Measurements from ENCODE around the gene ZNF740.
"Not testable (repeated sequence)": the region's sequence is repeated elsewhere in the genome, so short reads cannot be mapped to it uniquely, and the experiment has no call there.

Gene ZNF740

GRCh38 chr12:53195516-53196420, 15.2 kb downstream of the ZNF740 start:
- no peak for DNase-seq

- no peak for DNase-seq
Measured at GRCh38 chr12:53196486-53196885, 16.0 kb downstream of the ZNF740 start.

GRCh38 chr12:53197011-53197640, 16.6 kb downstream of the ZNF740 start:
- no peak for DNase-seq

GRCh38 chr12:53198486-53199110, 18.1 kb downstream of the ZNF740 start:
- no peak for DNase-seq

GRCh38 chr12:53199700-53200099, 19.2 kb downstream of the ZNF740 start:
- DNase-seq, result no peak

- no peak for DNase-seq
Measured at GRCh38 chr12:53200107-53200457, 19.6 kb downstream of the ZNF740 start.

GRCh38 chr12:53200458-53201176, 20.1 kb downstream of the ZNF740 start:
- DNase-seq, result no peak

- DNase-seq, result no peak
Measured at GRCh38 chr12:53201177-53201541, 20.6 kb downstream of the ZNF740 start.

- DNase-seq, result no peak
Measured at GRCh38 chr12:53201639-53202038, 21.1 kb downstream of the ZNF740 start.

- DNase-seq, result not testable (repeated sequence)
Measured at GRCh38 chr12:53202316-53202715, 21.8 kb downstream of the ZNF740 start.

GRCh38 chr12:53204351-53204750, 23.8 kb downstream of the ZNF740 start:
- DNase-seq, result no peak

GRCh38 chr12:53205747-53206419, 25.4 kb downstream of the ZNF740 start:
- DNase-seq, result no peak

- DNase-seq, result no peak
Measured at GRCh38 chr12:53207042-53207441, 26.5 kb downstream of the ZNF740 start, which contains the start of gene ITGB7. Gene ITGB7 (minus strand): TSS chr12:53207251. CDS start chr12:53200443, 6,808 bp downstream.

- DNase-seq, result no peak
Measured at GRCh38 chr12:53208435-53208834, 27.9 kb downstream of the ZNF740 start.

GRCh38 chr12:53208877-53209463, 28.4 kb downstream of the ZNF740 start:
- no peak for DNase-seq

- no peak for DNase-seq
Measured at GRCh38 chr12:53210843-53211242, 30.3 kb downstream of the ZNF740 start.

- DNase-seq, result no peak
Measured at GRCh38 chr12:53211476-53212381, 31.2 kb downstream of the ZNF740 start.

GRCh38 chr12:53212931-53213330, 32.4 kb downstream of the ZNF740 start:
- no peak for DNase-seq

- DNase-seq, result peak; percentile 90
Measured at GRCh38 chr12:53213348-53213747, 32.8 kb downstream of the ZNF740 start.

GRCh38 chr12:53214221-53214620, 33.7 kb downstream of the ZNF740 start:
- DNase-seq, result no peak
